Panc1 (cell line): ENCODE measurements around the gene NDUFB11. TPM values are rescaled to one million over a fixed set of nuclear protein-coding genes. Genes with fewer than 3 reads are reported as not detected.

Source experiments
- ATAC-seq: fragments of 200-7000 bp; cut with Tn5 transposase; 2 replicates; pipeline ENCODE4 v1.9.1; 2020; ENCODE audit warnings: mild to moderate bottlenecking, moderate library complexity
- BruUV-seq: library from RNA; stranded (reverse); fragments of 400-500 nt; replicated peaks from 2 replicates; lab custom pipeline; 2021; lab: Mats Ljungman, UMichigan
- CTCF ChIA-PET: fragments of 300-600 bp; sonication (Branson Sonifier 250); formaldehyde crosslinking; loops from one replicate; lab custom pipeline; 2022; ENCODE audit warnings: antibody characterized with exemption; lab: Charles Lee
- POLR2A ChIA-PET: fragments of 300-600 bp; sonication (Branson Sonifier 250); formaldehyde crosslinking; loops from one replicate; lab custom pipeline; 2022; ENCODE audit warnings: antibody characterized with exemption; lab: Charles Lee
- DNase-seq: peaks from one replicate; pipeline ENCODE4 v3.0.0-alpha.2; 2010; ENCODE audit warnings: low read depth, low spot score
- H3K27ac ChIP-seq: 2 replicates; pipeline ENCODE4 v1.5.1; 2011; ENCODE audit warnings: mild to moderate bottlenecking, low read length, inconsistent platforms
- H3K27me3 ChIP-seq: fragments of 200-500 bp; sonication (Bioruptor generic); 2 replicates; pipeline ENCODE4 v1.6.0; 2014; ENCODE audit warnings: low read length, inconsistent platforms; ENCODE audit not compliant: control insufficient read depth, insufficient read depth
- H3K36me3 ChIP-seq: fragments of 200-500 bp; sonication (Bioruptor generic); 2 replicates; pipeline ENCODE4 v1.5.1; 2014; ENCODE audit warnings: inconsistent platforms, mild to moderate bottlenecking, low read length, moderate library complexity; ENCODE audit not compliant: control insufficient read depth, insufficient read depth
- H3K4me1 ChIP-seq: 2 replicates; pipeline ENCODE4 v1.5.1; 2011; ENCODE audit warnings: inconsistent platforms, mild to moderate bottlenecking, low read length, moderate library complexity; ENCODE audit not compliant: control insufficient read depth, insufficient read depth
- H3K4me3 ChIP-seq, 2 experiments: 2 replicates each; pipeline ENCODE4 v1.5.1; 2011 to 2012; ENCODE audit warnings: low read depth in 2 of 2, low read length in 2 of 2, mild to moderate bottlenecking in 2 of 2, inconsistent platforms in 1 of 2, moderate library complexity in 1 of 2
- H3K9me3 ChIP-seq: fragments of 200-500 bp; sonication (Bioruptor generic); 2 replicates; pipeline ENCODE4 v1.5.1; 2014; ENCODE audit warnings: low read depth, mild to moderate bottlenecking, inconsistent platforms, low read length, moderate library complexity; ENCODE audit not compliant: control insufficient read depth, insufficient read depth
- POLR2AphosphoS5 ChIP-seq: IDR thresholded peaks from 2 replicates; pipeline ENCODE4 v1.6.1; 2012; ENCODE audit warnings: mild to moderate bottlenecking, low read depth, low read length, moderate library complexity
- REST ChIP-seq, 2 experiments: IDR thresholded peaks; 2 replicates each; pipeline ENCODE4 v1.6.1; 2011 to 2012; ENCODE audit warnings: low read depth in 2 of 2, control low read depth in 1 of 2, low read length in 1 of 2, mild to moderate bottlenecking in 1 of 2, moderate library complexity in 1 of 2; ENCODE audit not compliant: insufficient read depth in 1 of 2
- SIN3A ChIP-seq: IDR thresholded peaks from 2 replicates; pipeline ENCODE4 v1.6.1; 2012; ENCODE audit warnings: low read depth, mild to moderate bottlenecking, low read length, moderate library complexity, borderline replicate concordance; ENCODE audit not compliant: insufficient read depth
- TCF7L2 ChIP-seq: IDR thresholded peaks from 2 replicates; pipeline ENCODE4 v1.6.1; 2011; ENCODE audit warnings: mild to moderate bottlenecking, low read depth, low read length, inconsistent platforms
- in situ Hi-C: cut with HindIII; loops from 2 replicates; pipeline ENCODE4 v1.10.0; 2016; ENCODE audit warnings: low sequenced_read_pairs, low pct_unique_long_range_greater_than_20kb
- intact Hi-C: fragments of 100-400 bp; cut with micrococcal nuclease; formaldehyde crosslinking; loops from one replicate; pipeline ENCODE4 v1.10.0; 2022; ENCODE audit not compliant: unreplicated experiment
- total RNA-seq: library from RNA; stranded (reverse); gene quantifications from one replicate; pipeline ENCODE4 v1.2.1, GENCODE V29; 2021; ENCODE audit not compliant: unreplicated experiment
- TF ChIP-seq, protein P1 (sequence below): fragments of 450-650 bp; IDR thresholded peaks from 2 replicates; pipeline ENCODE4 v1.5.1; 2017; ENCODE audit warnings: mild to moderate bottlenecking

Gene NDUFB11
- total RNA-seq, 1 experiment from 2014 or later = 109 TPM

GRCh38 chrX:47181301-47181700 lies 36.8 kb upstream of the NDUFB11 start:
- no TSS peak for BruUV-seq
- DNase-seq = no peak
- Histone ChIP-seq H3K27me3 (no peaks in the 10 kb centered on the region), H3K4me3 (no peak overlapping the region), H3K4me1 (no peaks in the 10 kb centered on the region), H3K9me3 (no peaks in the 10 kb centered on the region), H3K36me3 (peaks cover 6% of the 10 kb centered on the region), H3K27ac (no peak overlapping the region)
- POLR2A ChIA-PET = no interaction called here
- in situ Hi-C loops = no loop called here
- CTCF ChIA-PET = no interaction called here
- intact Hi-C loops = no loop called here
- TF ChIP-seq, protein P1, sequence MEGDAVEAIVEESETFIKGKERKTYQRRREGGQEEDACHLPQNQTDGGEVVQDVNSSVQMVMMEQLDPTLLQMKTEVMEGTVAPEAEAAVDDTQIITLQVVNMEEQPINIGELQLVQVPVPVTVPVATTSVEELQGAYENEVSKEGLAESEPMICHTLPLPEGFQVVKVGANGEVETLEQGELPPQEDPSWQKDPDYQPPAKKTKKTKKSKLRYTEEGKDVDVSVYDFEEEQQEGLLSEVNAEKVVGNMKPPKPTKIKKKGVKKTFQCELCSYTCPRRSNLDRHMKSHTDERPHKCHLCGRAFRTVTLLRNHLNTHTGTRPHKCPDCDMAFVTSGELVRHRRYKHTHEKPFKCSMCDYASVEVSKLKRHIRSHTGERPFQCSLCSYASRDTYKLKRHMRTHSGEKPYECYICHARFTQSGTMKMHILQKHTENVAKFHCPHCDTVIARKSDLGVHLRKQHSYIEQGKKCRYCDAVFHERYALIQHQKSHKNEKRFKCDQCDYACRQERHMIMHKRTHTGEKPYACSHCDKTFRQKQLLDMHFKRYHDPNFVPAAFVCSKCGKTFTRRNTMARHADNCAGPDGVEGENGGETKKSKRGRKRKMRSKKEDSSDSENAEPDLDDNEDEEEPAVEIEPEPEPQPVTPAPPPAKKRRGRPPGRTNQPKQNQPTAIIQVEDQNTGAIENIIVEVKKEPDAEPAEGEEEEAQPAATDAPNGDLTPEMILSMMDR = no peak
- TF ChIP-seq REST (IDR thresholded peaks at IDR 0.05; ENCODE audit: insufficient read depth in 1 of 2, low read depth in 2 of 2, low read length in 1 of 2) (no peak), SIN3A (no peak), TCF7L2 (no peak), POLR2AphosphoS5 (no peak)
- no peak for ATAC-seq

DNA sequence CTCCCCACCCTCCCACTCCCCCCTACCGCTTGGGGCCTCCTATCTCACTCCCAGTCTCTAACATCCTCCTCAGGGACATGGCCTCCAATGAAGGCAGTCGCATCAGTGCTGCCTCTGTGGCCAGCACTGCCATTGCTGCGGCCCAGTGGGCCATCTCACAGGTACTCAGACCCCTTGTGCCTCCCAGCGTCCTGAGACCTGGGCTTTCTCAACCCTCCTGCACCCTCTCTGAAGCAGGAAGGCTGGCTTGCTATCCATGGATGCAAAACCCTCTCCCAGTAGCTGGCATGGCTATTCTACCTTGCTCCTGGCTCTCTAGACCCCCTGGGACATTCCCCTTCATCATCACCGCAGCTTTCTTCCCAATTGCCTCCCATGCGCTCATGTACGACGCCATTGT lies 35.8 kb upstream of the NDUFB11 start:
- intact Hi-C loops = no loop called here
- POLR2A ChIA-PET = no interaction called here
- BruUV-seq = no TSS peak

More for the DNA sequence above, 35.8 kb upstream of the NDUFB11 start:
- Histone ChIP-seq H3K4me3 (no peak overlapping the region), H3K4me1 (no peaks in the 10 kb centered on the region), H3K27ac (no peak overlapping the region), H3K27me3 (no peaks in the 10 kb centered on the region), H3K36me3 (peaks cover 3% of the 10 kb centered on the region), H3K9me3 (no peaks in the 10 kb centered on the region)
- CTCF ChIA-PET = no interaction called here
- in situ Hi-C loops = no loop called here
- ATAC-seq = no peak
- DNase-seq = no peak
- TF ChIP-seq SIN3A = no peak
- no peak for TF ChIP-seq POLR2AphosphoS5
- no peak for TF ChIP-seq REST (IDR thresholded peaks at IDR 0.05; ENCODE audit: insufficient read depth in 1 of 2, low read depth in 2 of 2, low read length in 1 of 2)
- TF ChIP-seq, protein P1 = no peak
- TF ChIP-seq TCF7L2 = no peak
